Stimulated activated CD4-positive, alpha-beta T cell treated with anti-CD3 and anti-CD28 coated beads, Interleukin-1b, Interleukin-23, amount 100 ng/mL, for 48 hours (primary cell): ENCODE measurements around the gene PSMD9.

Source experiments
- DNase-seq: peaks from one replicate; pipeline ENCODE4 v3.0.0-alpha.2; 2020

The PSMD9 gene

DNA sequence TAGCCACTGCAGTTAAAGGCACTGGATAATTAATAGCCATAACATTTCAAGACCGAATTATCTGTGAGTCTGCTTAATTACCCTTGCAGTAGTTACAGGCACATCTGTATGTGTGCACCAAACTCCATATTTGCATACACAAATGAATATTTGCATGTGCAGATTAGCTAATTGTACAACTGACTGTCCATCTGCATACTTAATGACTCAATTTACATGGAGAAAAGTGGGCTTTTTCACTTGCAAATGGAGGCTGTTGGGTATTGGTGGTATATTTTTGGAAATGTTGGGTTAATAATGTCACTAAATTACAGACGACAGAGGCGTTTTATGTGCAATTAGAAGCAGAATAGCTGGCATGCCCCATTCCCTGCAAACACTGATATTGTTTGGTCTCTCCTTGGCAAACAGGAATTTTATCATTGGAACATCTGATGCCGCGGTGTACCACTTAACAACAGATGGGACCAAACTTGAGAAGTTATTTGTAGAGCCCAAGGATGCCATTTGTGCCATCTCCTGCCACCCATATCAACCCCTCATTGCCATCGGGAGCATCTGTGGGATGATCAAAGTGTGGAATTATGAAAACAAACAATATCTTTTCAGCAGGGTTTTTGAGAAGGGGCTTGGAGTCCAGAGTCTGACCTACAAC is 69.4 kb downstream of the PSMD9 start:
- no peak for DNase-seq

DNA sequence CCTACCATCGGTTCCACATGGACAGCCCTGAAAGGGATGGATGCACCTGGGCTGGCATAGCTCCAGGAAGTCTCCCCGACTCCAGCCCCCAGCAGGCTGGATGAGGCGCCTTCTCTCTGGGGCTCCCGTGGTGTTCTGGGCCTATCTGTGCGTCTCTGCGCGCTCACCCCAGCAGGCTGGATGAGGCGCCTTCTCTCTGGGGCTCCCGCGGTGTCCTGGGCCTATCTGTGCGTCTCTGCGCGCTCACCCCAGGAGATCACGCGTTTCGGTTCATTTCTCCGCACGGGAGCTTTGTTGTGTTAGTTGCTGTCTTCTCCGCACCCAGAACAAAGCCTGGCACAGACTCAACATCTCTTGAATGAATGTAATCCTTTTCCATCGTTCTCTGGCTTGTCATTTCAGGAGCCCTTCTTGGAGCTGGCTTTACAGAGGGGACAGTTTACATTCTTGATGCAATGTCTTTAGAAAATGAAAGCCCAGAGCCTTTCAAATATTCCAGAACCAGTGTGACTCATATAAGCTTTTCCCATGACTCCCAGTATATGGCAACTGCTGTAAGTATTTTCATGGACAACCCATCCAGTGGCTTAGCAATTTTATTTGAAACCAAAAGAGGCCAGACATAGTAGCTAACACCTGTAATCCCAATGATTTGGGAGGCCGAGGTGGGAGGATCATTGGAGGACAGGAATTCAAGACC is 70.1 kb downstream of the PSMD9 start:
- DNase-seq = no peak

DNA sequence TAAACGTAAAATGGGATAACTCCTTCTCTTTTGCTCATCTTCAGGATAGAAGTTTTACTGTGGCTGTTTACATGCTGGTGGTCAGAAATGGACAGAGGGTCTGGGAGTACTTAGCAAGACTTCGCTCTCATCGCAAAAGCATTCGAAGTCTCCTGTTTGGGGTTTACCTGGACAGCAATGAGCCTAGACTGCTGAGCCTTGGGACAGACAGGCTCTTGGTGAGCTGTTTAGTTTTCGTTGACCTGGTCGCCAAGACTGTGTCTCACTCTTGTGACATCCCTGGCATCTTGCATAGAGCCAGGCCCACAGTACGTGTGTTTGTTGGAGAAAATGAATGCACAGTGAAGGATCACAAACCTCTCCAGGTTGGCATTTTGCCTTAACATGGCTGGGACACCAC is 72.0 kb downstream of the PSMD9 start:
- DNase-seq = no peak

DNA sequence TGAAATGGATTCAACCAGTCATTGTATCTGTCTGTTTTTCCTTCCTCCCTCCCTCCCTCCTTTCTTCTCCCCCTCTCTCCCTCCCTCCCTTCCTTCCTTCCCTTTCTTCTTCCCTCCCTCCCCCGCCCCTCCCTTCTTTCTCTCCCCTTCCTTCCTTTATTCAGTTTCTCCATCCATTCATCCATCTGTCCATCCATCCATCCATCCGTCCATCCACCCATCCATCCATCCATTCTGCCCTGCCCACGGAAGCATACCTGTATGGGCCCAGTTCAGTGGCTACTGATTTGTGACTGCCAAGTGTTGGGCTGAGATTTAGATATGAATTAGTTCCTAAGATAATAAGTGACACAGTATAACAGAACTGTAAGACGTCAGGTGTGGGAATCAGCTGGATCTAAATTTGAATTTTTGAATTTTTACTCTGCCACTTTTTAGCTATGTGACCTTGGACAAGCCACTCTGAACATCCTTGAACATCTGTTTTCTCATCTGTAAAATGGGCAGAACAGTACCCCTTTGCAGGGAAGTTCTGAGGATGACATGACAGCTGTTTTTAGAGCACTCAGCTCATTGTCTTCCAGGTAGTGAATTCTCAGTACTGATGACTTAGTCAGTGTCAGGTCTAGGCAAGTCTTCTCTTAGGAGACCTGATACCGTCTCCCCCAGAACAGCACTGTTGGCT is 72.7 kb downstream of the PSMD9 start:
- no peak for DNase-seq

DNA sequence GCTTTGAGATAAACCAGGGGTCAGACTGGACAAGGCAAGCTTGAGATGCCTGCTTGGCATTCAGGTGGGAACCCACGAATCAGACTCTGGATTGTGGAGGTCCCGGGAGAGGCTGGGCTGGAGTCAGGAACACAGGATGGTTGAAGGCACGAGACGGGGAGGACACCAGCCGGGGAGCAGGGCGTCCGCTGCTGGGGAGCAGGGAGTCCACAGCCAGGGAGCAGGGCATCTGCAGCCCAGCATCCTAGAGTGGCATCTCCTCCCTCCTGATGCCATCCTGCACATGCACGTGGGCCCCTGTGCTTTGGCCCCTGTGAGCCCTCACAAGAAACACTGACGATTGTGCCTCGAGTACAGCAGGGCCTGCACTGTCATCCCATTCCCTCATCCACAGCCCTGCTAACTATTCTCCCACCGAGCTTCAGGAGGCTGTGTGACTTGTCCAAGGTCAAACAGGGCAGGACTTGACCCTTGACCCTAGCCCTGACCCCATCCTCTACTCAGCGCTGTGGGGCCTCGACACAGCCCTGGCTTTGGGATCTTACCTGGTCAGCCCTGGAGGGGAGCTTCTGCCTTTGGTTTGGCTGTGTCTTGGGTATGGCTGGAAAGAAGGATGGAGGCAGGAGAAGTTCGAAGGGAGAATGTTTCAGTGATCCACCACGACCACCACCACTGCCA is 74.9 kb downstream of the PSMD9 start:
- DNase-seq = no peak

DNA sequence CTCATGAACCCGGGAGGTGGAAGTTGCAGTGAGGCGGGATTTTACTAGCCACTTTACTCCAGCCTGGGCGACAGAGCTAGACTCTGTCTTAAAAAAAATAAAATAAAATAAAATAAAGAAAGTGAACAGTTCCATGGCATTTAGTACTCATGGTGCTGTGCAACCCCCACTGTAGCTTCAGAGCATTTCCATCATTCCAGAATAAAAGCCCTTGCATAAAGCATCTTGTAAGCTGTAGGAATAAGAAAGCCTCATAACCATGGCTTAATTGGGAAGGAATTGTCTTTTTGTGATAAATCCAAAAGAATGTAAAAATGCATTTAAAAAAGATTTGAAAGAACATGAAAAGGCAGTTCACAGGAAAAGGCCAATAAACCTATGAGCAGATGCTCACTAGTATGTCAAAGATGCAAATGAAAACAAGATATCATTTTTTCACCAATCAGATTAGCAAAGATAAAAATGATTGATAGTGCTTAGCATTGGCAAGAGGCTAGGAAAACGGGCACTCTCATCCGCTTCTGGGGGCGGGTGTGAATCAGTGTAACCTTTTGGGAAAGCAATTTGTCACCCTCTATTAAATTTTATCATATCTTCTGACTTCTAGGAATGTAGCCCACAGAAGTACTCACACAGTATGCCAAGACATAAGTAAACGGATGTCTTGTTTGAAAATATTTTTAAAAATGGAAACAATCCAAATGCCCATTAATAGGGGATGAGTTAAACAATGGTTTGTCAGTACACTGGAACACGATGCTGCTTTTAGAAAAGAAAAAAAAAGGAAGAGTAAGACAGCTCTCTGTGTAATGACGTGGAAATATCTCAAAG is 76.4 kb downstream of the PSMD9 start:
- DNase-seq = no peak

DNA sequence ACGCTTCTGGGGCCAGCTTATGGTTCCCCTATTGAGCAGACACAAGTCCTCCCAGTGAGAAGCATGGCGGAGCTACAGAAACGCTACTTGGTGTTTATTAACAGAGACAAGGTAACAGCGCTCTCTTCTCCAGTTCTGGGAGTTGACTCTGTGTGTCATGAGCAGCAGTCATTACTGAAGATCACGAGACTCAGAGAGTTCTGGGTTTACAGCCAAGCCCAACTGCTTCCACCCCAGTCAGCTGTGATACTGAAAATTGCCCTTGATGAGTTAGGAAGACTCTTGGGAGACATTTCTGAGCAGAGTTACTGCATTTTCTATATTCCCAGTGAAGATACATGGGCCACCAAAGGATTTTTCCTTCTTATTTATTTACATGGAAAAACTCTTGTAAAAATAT is 78.4 kb downstream of the PSMD9 start:
- no peak for DNase-seq
